IMR-90 (cell line): ENCODE data around the gene DDX10.

Source experiments
- BHLHE40 ChIP-seq: fragments of 150-350 bp; IDR thresholded peaks from 2 replicates; pipeline ENCODE4 v1.6.1; 2016; ENCODE audit warnings: mild to moderate bottlenecking, low read depth, low read length
- CEBPB ChIP-seq: IDR thresholded peaks from 2 replicates; pipeline ENCODE4 v1.6.1; 2012; ENCODE audit warnings: low read depth, low read length, improper control_type of control experiment
- CHD1 ChIP-seq: IDR thresholded peaks from 2 replicates; pipeline ENCODE4 v1.6.1; 2012; ENCODE audit warnings: low read depth, low read length, improper control_type of control experiment
- CTCF ChIP-seq: conservative IDR thresholded peaks from 2 replicates; pipeline ENCODE4 v1.5.1; 2012; ENCODE audit warnings: mild to moderate bottlenecking, low read depth, low read length, improper control_type of control experiment
- NFE2L2 ChIP-seq: fragments of 150-350 bp; IDR thresholded peaks from 2 replicates; pipeline ENCODE4 v1.6.1; 2016; ENCODE audit warnings: low read depth, mild to moderate bottlenecking, low read length
- POLR2A ChIP-seq: IDR thresholded peaks from 2 replicates; pipeline ENCODE4 v1.6.1; 2012; ENCODE audit warnings: mild to moderate bottlenecking, low read depth, low read length
- RAD21 ChIP-seq: IDR thresholded peaks from 2 replicates; pipeline ENCODE4 v1.6.1; 2012; ENCODE audit warnings: low read length, improper control_type of control experiment
- RCOR1 ChIP-seq: IDR thresholded peaks from 2 replicates; pipeline ENCODE4 v1.6.1; 2012; ENCODE audit warnings: mild to moderate bottlenecking, low read length, improper control_type of control experiment; ENCODE audit not compliant: insufficient replicate concordance
- RFX5 ChIP-seq: IDR thresholded peaks from 2 replicates; pipeline ENCODE4 v1.8.0; 2012; ENCODE audit warnings: low read depth, mild to moderate bottlenecking, low read length, moderate library complexity
- USF2 ChIP-seq: fragments of 150-350 bp; IDR thresholded peaks from 2 replicates; pipeline ENCODE4 v1.6.1; 2017; ENCODE audit warnings: mild to moderate bottlenecking, antibody characterized with exemption, low read length, low read depth

- no peak for TF ChIP-seq CTCF
- TF ChIP-seq CEBPB, result no peak
- TF ChIP-seq POLR2A, result no peak
- no peak for TF ChIP-seq BHLHE40
- no peak for TF ChIP-seq RFX5
- TF ChIP-seq RAD21, result no peak
- TF ChIP-seq RCOR1, result no peak
- no peak for TF ChIP-seq USF2
- TF ChIP-seq CHD1, result no peak
- TF ChIP-seq NFE2L2, result no peak
Measured at GRCh38 chr11:108617055-108617454, 47.8 kb upstream of the DDX10 start.
